Liver (tissue), 3 donors: ENCODE measurements around the gene AP4E1.

Experiments used
- EGR1 ChIP-seq, 2 donors: IDR thresholded peaks; 2 replicates each; pipeline ENCODE4 v1.6.1; 2016 to 2018; ENCODE audit warnings: antibody characterized with exemption in 2 of 2, low read depth in 2 of 2
- FOXA1 ChIP-seq: IDR thresholded peaks from 2 replicates; pipeline ENCODE4 v1.6.1; 2016; ENCODE audit warnings: antibody characterized with exemption
- GABPA ChIP-seq, 2 donors: IDR thresholded peaks in 1 of 2; conservative IDR thresholded peaks in 1 of 2; 2 replicates each; pipeline ENCODE4 v1.6.1; 2016; ENCODE audit warnings: antibody characterized with exemption in 2 of 2, mild to moderate bottlenecking in 1 of 2, moderate library complexity in 1 of 2
- SP1 ChIP-seq: IDR thresholded peaks from 2 replicates; pipeline ENCODE4 v1.6.1; 2018; ENCODE audit warnings: antibody characterized with exemption, mild to moderate bottlenecking
- TAF1 ChIP-seq: conservative IDR thresholded peaks from 2 replicates; pipeline ENCODE4 v1.6.1; 2016; ENCODE audit warnings: antibody characterized with exemption, mild to moderate bottlenecking
- TF ChIP-seq, protein P1 (sequence below): fragments of 150-350 bp; IDR thresholded peaks from 2 replicates; pipeline ENCODE4 v1.5.1; 2017; ENCODE audit warnings: improper control_type of control experiment, low read depth, low read length; ENCODE audit not compliant: missing input control
- TF ChIP-seq, protein P2 (sequence below): IDR thresholded peaks from 2 replicates; pipeline ENCODE4 v1.6.1; 2016; ENCODE audit warnings: antibody characterized with exemption
- TF ChIP-seq, protein P3 (sequence below): IDR thresholded peaks from 2 replicates; pipeline ENCODE4 v1.6.1; 2016; ENCODE audit warnings: antibody characterized with exemption
- TF ChIP-seq, protein P4 (sequence below): IDR thresholded peaks from 2 replicates; pipeline ENCODE4 v1.6.1; 2016; ENCODE audit warnings: antibody characterized with exemption, mild to moderate bottlenecking
- donor health status: healthy.
- donor health status: healthy.

DNA sequence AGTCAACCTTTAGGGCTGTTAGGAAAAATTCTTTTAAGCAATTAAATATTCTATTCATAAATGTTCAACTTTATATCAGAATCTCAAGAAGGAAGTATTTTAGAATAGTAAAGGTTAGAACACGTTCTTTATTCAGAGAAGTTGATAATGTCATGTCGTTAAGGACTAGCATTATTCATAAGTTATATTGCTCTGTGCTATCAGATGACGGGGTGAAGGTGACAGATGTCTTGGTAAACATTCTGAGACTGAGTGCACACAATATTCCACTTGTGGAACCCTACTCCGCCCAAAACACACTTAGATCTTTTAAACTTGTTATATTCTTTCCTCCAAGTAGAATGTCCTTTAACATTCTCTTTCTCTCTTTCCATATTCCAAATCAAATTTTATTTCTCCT is 7.9 kb downstream of the AP4E1 start:
- TF ChIP-seq, protein P1, sequence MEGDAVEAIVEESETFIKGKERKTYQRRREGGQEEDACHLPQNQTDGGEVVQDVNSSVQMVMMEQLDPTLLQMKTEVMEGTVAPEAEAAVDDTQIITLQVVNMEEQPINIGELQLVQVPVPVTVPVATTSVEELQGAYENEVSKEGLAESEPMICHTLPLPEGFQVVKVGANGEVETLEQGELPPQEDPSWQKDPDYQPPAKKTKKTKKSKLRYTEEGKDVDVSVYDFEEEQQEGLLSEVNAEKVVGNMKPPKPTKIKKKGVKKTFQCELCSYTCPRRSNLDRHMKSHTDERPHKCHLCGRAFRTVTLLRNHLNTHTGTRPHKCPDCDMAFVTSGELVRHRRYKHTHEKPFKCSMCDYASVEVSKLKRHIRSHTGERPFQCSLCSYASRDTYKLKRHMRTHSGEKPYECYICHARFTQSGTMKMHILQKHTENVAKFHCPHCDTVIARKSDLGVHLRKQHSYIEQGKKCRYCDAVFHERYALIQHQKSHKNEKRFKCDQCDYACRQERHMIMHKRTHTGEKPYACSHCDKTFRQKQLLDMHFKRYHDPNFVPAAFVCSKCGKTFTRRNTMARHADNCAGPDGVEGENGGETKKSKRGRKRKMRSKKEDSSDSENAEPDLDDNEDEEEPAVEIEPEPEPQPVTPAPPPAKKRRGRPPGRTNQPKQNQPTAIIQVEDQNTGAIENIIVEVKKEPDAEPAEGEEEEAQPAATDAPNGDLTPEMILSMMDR, result no peak
- TF ChIP-seq TAF1 (no peak), SP1 (no peak), FOXA1 (no peak), GABPA (IDR thresholded peaks at IDR 0.05 in 1 of 2, conservative IDR thresholded peaks at IDR 0.05 in 1 of 2) (no peak), EGR1 (IDR thresholded peaks at IDR 0.05; ENCODE audit: low read depth in 2 of 2) (no peak)
- TF ChIP-seq, protein P2, sequence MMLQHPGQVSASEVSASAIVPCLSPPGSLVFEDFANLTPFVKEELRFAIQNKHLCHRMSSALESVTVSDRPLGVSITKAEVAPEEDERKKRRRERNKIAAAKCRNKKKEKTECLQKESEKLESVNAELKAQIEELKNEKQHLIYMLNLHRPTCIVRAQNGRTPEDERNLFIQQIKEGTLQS, result no peak
- TF ChIP-seq, protein P3, sequence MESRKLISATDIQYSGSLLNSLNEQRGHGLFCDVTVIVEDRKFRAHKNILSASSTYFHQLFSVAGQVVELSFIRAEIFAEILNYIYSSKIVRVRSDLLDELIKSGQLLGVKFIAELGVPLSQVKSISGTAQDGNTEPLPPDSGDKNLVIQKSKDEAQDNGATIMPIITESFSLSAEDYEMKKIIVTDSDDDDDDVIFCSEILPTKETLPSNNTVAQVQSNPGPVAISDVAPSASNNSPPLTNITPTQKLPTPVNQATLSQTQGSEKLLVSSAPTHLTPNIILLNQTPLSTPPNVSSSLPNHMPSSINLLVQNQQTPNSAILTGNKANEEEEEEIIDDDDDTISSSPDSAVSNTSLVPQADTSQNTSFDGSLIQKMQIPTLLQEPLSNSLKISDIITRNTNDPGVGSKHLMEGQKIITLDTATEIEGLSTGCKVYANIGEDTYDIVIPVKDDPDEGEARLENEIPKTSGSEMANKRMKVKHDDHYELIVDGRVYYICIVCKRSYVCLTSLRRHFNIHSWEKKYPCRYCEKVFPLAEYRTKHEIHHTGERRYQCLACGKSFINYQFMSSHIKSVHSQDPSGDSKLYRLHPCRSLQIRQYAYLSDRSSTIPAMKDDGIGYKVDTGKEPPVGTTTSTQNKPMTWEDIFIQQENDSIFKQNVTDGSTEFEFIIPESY, result no peak
- TF ChIP-seq, protein P4, sequence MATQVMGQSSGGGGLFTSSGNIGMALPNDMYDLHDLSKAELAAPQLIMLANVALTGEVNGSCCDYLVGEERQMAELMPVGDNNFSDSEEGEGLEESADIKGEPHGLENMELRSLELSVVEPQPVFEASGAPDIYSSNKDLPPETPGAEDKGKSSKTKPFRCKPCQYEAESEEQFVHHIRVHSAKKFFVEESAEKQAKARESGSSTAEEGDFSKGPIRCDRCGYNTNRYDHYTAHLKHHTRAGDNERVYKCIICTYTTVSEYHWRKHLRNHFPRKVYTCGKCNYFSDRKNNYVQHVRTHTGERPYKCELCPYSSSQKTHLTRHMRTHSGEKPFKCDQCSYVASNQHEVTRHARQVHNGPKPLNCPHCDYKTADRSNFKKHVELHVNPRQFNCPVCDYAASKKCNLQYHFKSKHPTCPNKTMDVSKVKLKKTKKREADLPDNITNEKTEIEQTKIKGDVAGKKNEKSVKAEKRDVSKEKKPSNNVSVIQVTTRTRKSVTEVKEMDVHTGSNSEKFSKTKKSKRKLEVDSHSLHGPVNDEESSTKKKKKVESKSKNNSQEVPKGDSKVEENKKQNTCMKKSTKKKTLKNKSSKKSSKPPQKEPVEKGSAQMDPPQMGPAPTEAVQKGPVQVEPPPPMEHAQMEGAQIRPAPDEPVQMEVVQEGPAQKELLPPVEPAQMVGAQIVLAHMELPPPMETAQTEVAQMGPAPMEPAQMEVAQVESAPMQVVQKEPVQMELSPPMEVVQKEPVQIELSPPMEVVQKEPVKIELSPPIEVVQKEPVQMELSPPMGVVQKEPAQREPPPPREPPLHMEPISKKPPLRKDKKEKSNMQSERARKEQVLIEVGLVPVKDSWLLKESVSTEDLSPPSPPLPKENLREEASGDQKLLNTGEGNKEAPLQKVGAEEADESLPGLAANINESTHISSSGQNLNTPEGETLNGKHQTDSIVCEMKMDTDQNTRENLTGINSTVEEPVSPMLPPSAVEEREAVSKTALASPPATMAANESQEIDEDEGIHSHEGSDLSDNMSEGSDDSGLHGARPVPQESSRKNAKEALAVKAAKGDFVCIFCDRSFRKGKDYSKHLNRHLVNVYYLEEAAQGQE, result no peak
